Hepatocyte (in vitro differentiated cells): ENCODE results near the gene KIAA0930.

Source experiments
- CTCF ChIP-seq: fragments of 200-600 bp; sonication (generic); IDR thresholded peaks from 2 replicates; pipeline ENCODE4 v1.5.1; 2016; ENCODE audit warnings: antibody characterized with exemption, mild to moderate bottlenecking; ENCODE audit not compliant: poor library complexity
- EZH2 ChIP-seq: fragments of 200-600 bp; sonication (generic); IDR thresholded peaks from 2 replicates; pipeline ENCODE4 v1.6.1; 2016; ENCODE audit warnings: antibody characterized with exemption, mild to moderate bottlenecking, borderline replicate concordance

GRCh38 chr22:45203150-45203951 lies 37.3 kb downstream of the KIAA0930 start:
- TF ChIP-seq CTCF (no peak), EZH2 (no peak)
